ENCODE data around the gene CD36. TPM values are rescaled to one million over a fixed set of nuclear protein-coding genes. Genes with fewer than 3 reads are reported as not detected.

Gene CD36
- total RNA-seq, 1 donor, result 22.8 TPM

GRCh38 chr7:80630608-80631405 is 7.6 kb upstream of the CD36 start:
- H3K9me3 ChIP-seq (ENCODE audit: low read depth, low read length), result no peaks in the 10 kb centered on the region
- no peaks in the 10 kb centered on the region for H3K79me2 ChIP-seq (ENCODE audit: insufficient read depth, low read length)
- H3K4me3 ChIP-seq (ENCODE audit: insufficient read depth, low read length), result no peak overlapping the region
- peak overlapping the region; percentile 40 for H2AFZ ChIP-seq (ENCODE audit: low read length)
- no peaks in the 10 kb centered on the region for H4K20me1 ChIP-seq (ENCODE audit: insufficient read depth, low read length)
- no peak for DNase-seq (ENCODE audit: insufficient read length, low spot score, missing footprints)
- H3K27me3 ChIP-seq (ENCODE audit: insufficient read depth, low read length), result no peaks in the 10 kb centered on the region
- TF ChIP-seq CTCF (IDR thresholded peaks at IDR 0.05; ENCODE audit: extremely low read depth, low read depth, low read length), result no peak
- H3K27ac ChIP-seq (ENCODE audit: low read depth, low read length), result no peak overlapping the region
- no peaks in the 10 kb centered on the region for H3K36me3 ChIP-seq (ENCODE audit: insufficient read depth, low read length)
- H3K4me2 ChIP-seq (ENCODE audit: insufficient read depth, low read length), result peak overlapping the region; percentile 57
- H3K4me1 ChIP-seq (ENCODE audit: insufficient read depth, low read length), result peaks cover 22% of the 10 kb centered on the region

GRCh38 chr7:80631421-80631820 is 7.0 kb upstream of the CD36 start:
- H3K27me3 ChIP-seq (ENCODE audit: insufficient read depth, low read length), result no peaks in the 10 kb centered on the region
- no peak overlapping the region for H3K4me3 ChIP-seq (ENCODE audit: insufficient read depth, low read length)
- H3K4me1 ChIP-seq (ENCODE audit: insufficient read depth, low read length), result peaks cover 24% of the 10 kb centered on the region
- no peaks in the 10 kb centered on the region for H3K79me2 ChIP-seq (ENCODE audit: insufficient read depth, low read length)
- H3K27ac ChIP-seq (ENCODE audit: low read depth, low read length), result no peak overlapping the region
- TF ChIP-seq CTCF (IDR thresholded peaks at IDR 0.05; ENCODE audit: extremely low read depth, low read depth, low read length), result no peak
- DNase-seq (ENCODE audit: insufficient read length, low spot score, missing footprints), result no peak
- H3K36me3 ChIP-seq (ENCODE audit: insufficient read depth, low read length), result no peaks in the 10 kb centered on the region
- H4K20me1 ChIP-seq (ENCODE audit: insufficient read depth, low read length), result no peaks in the 10 kb centered on the region
- H2AFZ ChIP-seq (ENCODE audit: low read length), result peak overlapping the region; percentile 40
- no peak overlapping the region for H3K4me2 ChIP-seq (ENCODE audit: insufficient read depth, low read length)
- no peaks in the 10 kb centered on the region for H3K9me3 ChIP-seq (ENCODE audit: low read depth, low read length)

GRCh38 chr7:80632139-80632538 is 6.3 kb upstream of the CD36 start:
- H3K4me2 ChIP-seq (ENCODE audit: insufficient read depth, low read length), result no peak overlapping the region
- H3K79me2 ChIP-seq (ENCODE audit: insufficient read depth, low read length), result no peaks in the 10 kb centered on the region
- H4K20me1 ChIP-seq (ENCODE audit: insufficient read depth, low read length), result no peaks in the 10 kb centered on the region
- no peak overlapping the region for H3K27ac ChIP-seq (ENCODE audit: low read depth, low read length)
- no peak overlapping the region for H3K4me3 ChIP-seq (ENCODE audit: insufficient read depth, low read length)
- DNase-seq (ENCODE audit: insufficient read length, low spot score, missing footprints), result no peak
- no peaks in the 10 kb centered on the region for H3K36me3 ChIP-seq (ENCODE audit: insufficient read depth, low read length)
- H3K27me3 ChIP-seq (ENCODE audit: insufficient read depth, low read length), result no peaks in the 10 kb centered on the region
- no peak for TF ChIP-seq CTCF (IDR thresholded peaks at IDR 0.05; ENCODE audit: extremely low read depth, low read depth, low read length)
- no peaks in the 10 kb centered on the region for H3K9me3 ChIP-seq (ENCODE audit: low read depth, low read length)
- H2AFZ ChIP-seq (ENCODE audit: low read length), result peak overlapping the region; percentile 16
- H3K4me1 ChIP-seq (ENCODE audit: insufficient read depth, low read length), result peaks cover 24% of the 10 kb centered on the region

GRCh38 chr7:80632819-80633218 is 5.6 kb upstream of the CD36 start:
- no peak for DNase-seq (ENCODE audit: insufficient read length, low spot score, missing footprints)
- no peak overlapping the region for H3K4me2 ChIP-seq (ENCODE audit: insufficient read depth, low read length)
- H3K79me2 ChIP-seq (ENCODE audit: insufficient read depth, low read length), result no peaks in the 10 kb centered on the region
- no peak overlapping the region for H2AFZ ChIP-seq (ENCODE audit: low read length)
- no peak overlapping the region for H3K27ac ChIP-seq (ENCODE audit: low read depth, low read length)
- H3K27me3 ChIP-seq (ENCODE audit: insufficient read depth, low read length), result no peaks in the 10 kb centered on the region
- no peaks in the 10 kb centered on the region for H3K9me3 ChIP-seq (ENCODE audit: low read depth, low read length)
- no peaks in the 10 kb centered on the region for H3K36me3 ChIP-seq (ENCODE audit: insufficient read depth, low read length)
- peaks cover 24% of the 10 kb centered on the region for H3K4me1 ChIP-seq (ENCODE audit: insufficient read depth, low read length)
- no peaks in the 10 kb centered on the region for H4K20me1 ChIP-seq (ENCODE audit: insufficient read depth, low read length)
- TF ChIP-seq CTCF (IDR thresholded peaks at IDR 0.05; ENCODE audit: extremely low read depth, low read depth, low read length), result no peak
- H3K4me3 ChIP-seq (ENCODE audit: insufficient read depth, low read length), result no peak overlapping the region

Measured in osteoblast (primary cell).